Activated CD8-positive, alpha-beta memory T cell treated with anti-CD3 and anti-CD28 coated beads, Interleukin-2, amount 50 U/mL, for 1 hour (primary cell): ENCODE results near the gene IFITM5.
"Not testable (repeated sequence)": the region's sequence is repeated elsewhere in the genome, so short reads cannot be mapped to it uniquely, and the experiment has no call there.

ENCODE experiments used
- DNase-seq: peaks from one replicate; pipeline ENCODE4 v3.0.0-alpha.2; 2020; ENCODE audit errors: extremely low read depth

IFITM5 gene

GRCh38 chr11:299081-299891 lies at the start of gene IFITM5:
IFITM5 (minus strand) TSS chr11:299526; CDS start chr11:299490, 36 bp downstream.
- DNase-seq = no peak

- no peak for DNase-seq
Measured at GRCh38 chr11:346529-346928, 47.2 kb upstream of the IFITM5 start.

GRCh38 chr11:344836-345578 lies 45.7 kb upstream of the IFITM5 start:
- no peak for DNase-seq

- no peak for DNase-seq
Measured at GRCh38 chr11:342328-342727, 43.0 kb upstream of the IFITM5 start.

- DNase-seq = no peak
Measured at GRCh38 chr11:340539-341512, 41.5 kb upstream of the IFITM5 start.

- DNase-seq = no peak
Measured at GRCh38 chr11:339963-340362, 40.6 kb upstream of the IFITM5 start.

- DNase-seq = no peak
Measured at GRCh38 chr11:337711-338110, 38.4 kb upstream of the IFITM5 start.

GRCh38 chr11:336659-337198 lies 37.4 kb upstream of the IFITM5 start:
- no peak for DNase-seq

GRCh38 chr11:335779-336658 lies 36.7 kb upstream of the IFITM5 start:
- no peak for DNase-seq

GRCh38 chr11:334264-334994 lies 35.1 kb upstream of the IFITM5 start:
- DNase-seq = no peak

GRCh38 chr11:333616-334263 lies 34.4 kb upstream of the IFITM5 start:
- DNase-seq = not testable (repeated sequence)

- no peak for DNase-seq
Measured at GRCh38 chr11:332651-333480, 33.5 kb upstream of the IFITM5 start.

- no peak for DNase-seq
Measured at GRCh38 chr11:331358-332060, 32.2 kb upstream of the IFITM5 start.

- DNase-seq = no peak
Measured at GRCh38 chr11:330694-331357, 31.5 kb upstream of the IFITM5 start.

- DNase-seq = no peak
Measured at GRCh38 chr11:330307-330693, 31.0 kb upstream of the IFITM5 start.

GRCh38 chr11:329886-330253 lies 30.5 kb upstream of the IFITM5 start:
- no peak for DNase-seq

GRCh38 chr11:328516-329100 lies 29.3 kb upstream of the IFITM5 start:
- DNase-seq = not testable (repeated sequence)
